ENCODE data around the gene INKA2. TPM values are rescaled to one million over a fixed set of nuclear protein-coding genes. Genes with fewer than 3 reads are reported as not detected.

The INKA2 gene
- total and polyA plus RNA-seq, 10 of the 15 experiments (the other 5 are each of a cell fraction or from before 2014, with no cell fraction given), result 0.38 to 5.1 (median 1.3) TPM; not detected in 1

GRCh38 chr1:111754984-111755330, 15.8 kb upstream of the INKA2 start (continued):
- TF ChIP-seq ZBTB11 (CRISPR knock-in tag; IDR thresholded peaks at IDR 0.05), result no peak
- peak; percentile 87 to 99 for TF ChIP-seq EGR1 (IDR thresholded peaks at IDR 0.05; ENCODE audit: borderline replicate concordance in 1 of 2, low read depth in 2 of 2, low read length in 2 of 2)
- no peak for TF ChIP-seq CEBPB (IDR thresholded peaks at IDR 0.05; ENCODE audit: borderline replicate concordance in 1 of 2, low read depth in 2 of 2, low read length in 2 of 2)
- TF ChIP-seq ETV6 (conservative IDR thresholded peaks at IDR 0.05 in 1 of 2, IDR thresholded peaks at IDR 0.05 in 1 of 2; ENCODE audit: borderline replicate concordance in 1 of 2, low read depth in 1 of 2), result no peak
- TF ChIP-seq E4F1 (IDR thresholded peaks at IDR 0.05; ENCODE audit: borderline replicate concordance, partially characterized antibody), result no peak
